Left cardiac atrium (tissue), 4 donors: ENCODE results near the gene FBXO5. TPM values are rescaled to one million over a fixed set of nuclear protein-coding genes. Genes with fewer than 3 reads are reported as not detected.
A peak's percentile ranks its signal among the peaks of the same experiment; 100 is the strongest.
"Not testable (repeated sequence)": the region's sequence is repeated elsewhere in the genome, so short reads cannot be mapped to it uniquely, and the experiment has no call there.

Experiments used
- ATAC-seq, 2 donors: fragments of 200-7000 bp; cut with Tn5 transposase; one replicate each; pipeline ENCODE4 v1.9.1; 2020; ENCODE audit warnings: mild to moderate bottlenecking in 2 of 2, moderate library complexity in 2 of 2
- DNase-seq: peaks from one replicate; pipeline ENCODE4 v3.0.0-alpha.2; 2020
- intact Hi-C, 2 donors: fragments of 100-400 bp; cut with DNase I; formaldehyde crosslinking; loops; one replicate each; pipeline versions ENCODE4 v1.14.1 to v1.15.1; 2022 to 2023
- total RNA-seq, 2 donors: library from RNA; stranded (reverse); fragmentation: NEBNext Ultra II Directional; extraction: Animal tissue kit (Norgen Biotek cat#: 25700); gene quantifications; one replicate each; pipeline ENCODE4 v1.2.1, GENCODE V29; 2021
- donor health status: DM: no; HTN: yes; CAD: no.
- donor health status: DM: no; HTN: yes; CAD: no; lungs with severe emphysema.
- donor health status: DM: yes; HTN: yes; CAD: no.
- donor health status: Dilated cardiomyopathy.

Gene FBXO5
- total RNA-seq, 2 donors from 2014 or later, result 2.7 to 3.1 TPM

DNA sequence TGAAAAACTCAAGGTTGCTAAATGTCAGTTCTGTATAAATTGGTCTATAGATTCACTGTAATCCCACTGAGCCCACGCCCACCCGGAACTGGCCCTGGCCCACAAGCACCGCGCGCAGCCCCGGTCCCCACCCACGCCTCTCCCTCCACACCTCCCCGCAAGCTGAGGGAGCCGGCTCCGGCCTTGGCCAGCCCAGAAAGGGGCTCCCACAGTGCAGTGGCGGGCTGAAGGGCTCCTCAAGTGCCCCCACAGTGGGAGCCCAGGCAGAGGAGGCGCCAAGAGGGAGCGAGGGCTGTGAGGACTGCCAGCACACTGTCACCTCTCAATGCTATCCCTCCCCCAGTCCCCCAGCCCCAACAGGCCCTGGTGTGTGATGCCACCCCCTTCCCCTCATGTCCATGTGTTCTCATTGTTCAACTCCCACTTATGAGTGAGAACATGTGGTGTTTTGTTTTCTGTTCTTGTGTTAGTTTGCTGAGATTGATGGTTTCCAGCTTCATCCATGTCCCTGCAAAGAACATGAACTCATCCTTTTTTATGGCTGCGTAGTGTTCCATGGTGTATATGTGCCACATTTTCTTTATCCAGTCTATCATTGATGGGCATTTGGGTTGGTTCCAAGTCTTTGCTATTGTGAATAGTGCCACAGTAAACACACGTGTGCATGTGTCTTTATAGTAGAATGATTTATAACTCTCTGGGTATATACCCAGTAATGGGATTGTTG, 16.5 kb downstream of the FBXO5 start:
- DNase-seq, intact Hi-C loops, ATAC-seq: not testable (repeated sequence)

DNA sequence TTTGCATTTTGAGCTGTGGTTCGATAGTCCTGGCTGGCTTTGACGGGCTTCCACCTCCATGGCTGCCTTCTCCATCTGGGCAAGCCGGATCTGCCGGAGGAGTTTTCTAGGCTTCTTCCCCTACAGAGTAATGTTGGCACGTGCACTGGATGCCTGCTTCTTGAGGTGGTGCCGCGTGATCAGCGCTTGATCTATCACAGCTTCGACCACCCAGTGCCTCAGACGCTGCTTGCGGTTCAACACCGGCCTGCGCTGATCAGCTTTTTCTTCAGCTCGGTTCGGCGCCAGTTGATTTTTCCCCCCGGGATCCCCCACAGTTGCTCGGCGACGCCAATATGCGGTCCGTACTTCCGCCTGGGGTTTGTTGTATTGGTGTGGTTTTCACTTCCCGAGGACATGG, 23.5 kb downstream of the FBXO5 start:
- intact Hi-C loops, result no loop called here
- ATAC-seq (no peak), DNase-seq (no peak)

DNA sequence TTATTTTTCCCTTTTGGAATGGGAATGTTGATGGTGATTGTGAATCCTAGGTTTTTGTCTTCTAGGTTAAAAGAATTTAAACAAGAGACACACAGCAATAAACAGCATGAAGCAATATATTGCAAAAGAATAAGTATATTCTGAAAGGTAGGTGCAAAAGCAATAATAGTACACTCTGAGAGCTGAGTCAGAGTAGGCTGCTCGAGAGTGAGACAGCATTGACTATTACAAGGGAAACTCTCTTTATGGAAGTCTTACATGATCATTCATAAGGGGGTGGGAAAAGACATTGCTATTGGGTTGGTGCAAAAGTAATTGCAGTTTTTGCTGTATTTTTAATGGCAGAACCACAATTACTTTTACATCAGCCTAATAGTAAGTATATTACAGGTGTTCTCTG, 25.0 kb downstream of the FBXO5 start:
- ATAC-seq (no peak), DNase-seq (no peak)
- intact Hi-C loops, result no loop called here

DNA sequence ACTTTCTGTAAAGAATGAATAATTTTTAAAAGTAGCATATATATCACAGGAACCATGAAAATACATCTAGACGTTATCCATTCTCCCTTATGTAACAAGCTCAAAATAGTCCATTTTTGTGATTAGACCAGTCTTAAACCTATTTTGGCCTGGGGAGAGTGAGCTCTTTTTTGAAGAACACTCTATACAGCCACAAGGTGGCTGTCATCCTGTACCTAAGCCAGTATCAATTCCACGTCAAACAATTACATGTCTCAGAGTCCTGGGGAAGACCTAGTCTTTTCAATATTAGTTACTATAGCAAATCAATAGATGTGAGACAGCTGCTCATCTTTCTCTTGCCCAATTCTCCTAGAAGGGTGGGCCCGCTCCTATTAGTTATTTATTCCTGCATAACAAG, 28.4 kb downstream of the FBXO5 start:
- DNase-seq, result no peak
- ATAC-seq, result no peak
- intact Hi-C loops, result loop anchor here in 1 of 2 donors (5.0 kb wide), 1 partner anchor 92 kb away; no protein-coding TSS in a partner anchor

DNA sequence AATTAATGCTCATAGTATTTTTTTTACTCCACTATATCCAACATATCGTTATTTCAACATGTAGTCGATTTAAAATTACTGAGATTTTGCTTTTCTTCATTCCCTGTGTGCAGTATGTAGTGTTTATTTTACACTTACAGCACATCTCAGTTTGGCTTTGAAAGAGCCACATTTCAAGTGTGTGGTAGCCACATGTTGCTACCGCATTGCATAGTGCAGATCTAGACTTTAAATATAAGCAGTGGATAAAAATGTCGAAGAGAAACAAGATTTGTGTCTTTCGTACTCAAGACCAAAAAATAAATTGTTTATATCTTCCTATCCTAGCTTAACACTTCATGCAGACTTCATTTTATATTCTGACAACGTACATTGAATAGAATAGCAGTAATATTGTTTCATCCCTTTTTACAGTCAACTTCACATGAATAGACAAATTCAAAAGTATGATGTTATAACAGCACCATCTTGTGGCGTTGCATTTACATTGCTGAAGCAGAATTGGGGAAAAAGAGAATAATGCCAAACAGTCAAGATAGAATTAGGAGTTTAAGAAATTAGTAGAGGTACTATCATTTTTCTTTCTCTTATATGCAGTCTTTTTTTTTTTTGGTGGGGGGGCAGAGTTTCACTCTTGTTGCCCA, 29.9 kb downstream of the FBXO5 start:
- ATAC-seq, result no peak
- intact Hi-C loops, result loop anchor here in 1 of 2 donors (5.0 kb wide), 1 partner anchor 91 kb away; no protein-coding TSS in a partner anchor
- DNase-seq, result no peak

DNA sequence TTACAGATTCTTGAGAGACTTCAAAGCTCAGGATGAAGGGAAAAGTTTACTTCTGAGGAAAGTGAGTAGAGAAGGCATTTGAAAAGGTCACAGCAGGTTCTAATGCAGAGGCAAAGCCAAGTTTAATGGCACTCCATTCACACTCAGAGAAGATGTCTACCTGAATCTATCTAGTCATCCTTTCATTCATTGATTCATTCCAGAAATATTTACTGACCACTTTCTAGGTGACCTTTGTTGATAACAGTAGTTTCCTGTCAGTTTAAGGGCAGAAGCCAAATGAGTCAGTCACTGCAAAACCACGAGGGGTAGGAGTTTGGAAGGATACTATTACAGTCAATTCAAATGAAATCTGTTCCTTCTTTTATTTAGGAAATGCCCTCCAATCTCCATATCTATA, 30.8 kb downstream of the FBXO5 start:
- no peak for ATAC-seq
- intact Hi-C loops, result loop anchor here in 1 of 2 donors (5.0 kb wide), 1 partner anchor 90 kb away; no protein-coding TSS in a partner anchor
- DNase-seq, result no peak

DNA sequence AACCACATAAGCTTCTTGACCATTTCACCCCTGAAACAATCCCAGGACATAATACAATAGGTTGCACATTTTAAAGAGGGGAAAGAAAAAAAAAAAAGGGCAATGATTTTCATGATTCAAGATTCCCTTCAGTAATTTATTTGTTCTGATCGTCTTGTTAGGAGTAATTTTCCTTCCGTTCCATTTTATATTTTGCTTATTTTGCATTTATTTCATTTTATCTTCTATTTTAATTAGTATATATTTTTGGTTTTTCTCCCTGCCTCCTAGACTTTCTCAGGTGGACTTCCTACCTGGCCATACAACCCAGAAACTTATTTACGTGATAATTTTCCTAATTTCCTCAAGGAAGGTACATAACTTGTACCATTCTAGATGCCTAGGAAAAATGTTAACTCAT, 32.6 kb downstream of the FBXO5 start:
- ATAC-seq, result no peak
- intact Hi-C loops, result loop anchor here in 1 of 2 donors (5.0 kb wide), 1 partner anchor 88 kb away; no protein-coding TSS in a partner anchor
- DNase-seq, result no peak

DNA sequence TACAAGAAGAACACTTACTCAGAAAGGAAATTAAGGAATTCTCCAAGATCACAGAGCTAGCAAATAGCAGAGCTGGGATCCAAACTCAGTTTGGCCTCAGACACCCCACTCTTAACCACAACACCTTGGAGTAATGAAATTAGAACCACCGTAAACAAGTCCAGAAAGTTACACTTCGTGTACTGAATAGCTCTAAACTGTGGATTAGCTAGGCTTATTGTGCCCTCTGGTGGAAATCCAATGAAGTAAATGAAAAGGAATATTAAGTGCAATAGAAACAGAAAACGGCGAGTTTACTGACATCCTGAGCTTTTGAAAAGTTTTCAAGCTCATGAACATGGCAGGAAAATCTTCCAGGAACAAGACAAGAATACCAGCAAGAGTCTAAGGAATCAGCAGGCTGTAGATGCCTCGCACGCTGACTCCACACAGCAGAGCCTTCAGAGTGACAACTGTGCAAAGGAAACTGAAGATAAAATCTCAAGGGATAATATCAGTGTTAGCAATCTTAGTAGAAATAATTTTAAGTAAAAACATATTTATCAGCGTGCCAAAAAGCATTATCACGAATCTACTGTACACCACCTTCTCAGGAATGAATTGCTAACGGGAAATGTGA, 34.6 kb downstream of the FBXO5 start:
- peak; percentile 57 to 69 for ATAC-seq
- no peak for DNase-seq
- intact Hi-C loops, result loop anchor here in 1 of 2 donors (2.0 to 5.0 kb wide), 2 partner anchors 83 to 396 kb away; no protein-coding TSS in a partner anchor

DNA sequence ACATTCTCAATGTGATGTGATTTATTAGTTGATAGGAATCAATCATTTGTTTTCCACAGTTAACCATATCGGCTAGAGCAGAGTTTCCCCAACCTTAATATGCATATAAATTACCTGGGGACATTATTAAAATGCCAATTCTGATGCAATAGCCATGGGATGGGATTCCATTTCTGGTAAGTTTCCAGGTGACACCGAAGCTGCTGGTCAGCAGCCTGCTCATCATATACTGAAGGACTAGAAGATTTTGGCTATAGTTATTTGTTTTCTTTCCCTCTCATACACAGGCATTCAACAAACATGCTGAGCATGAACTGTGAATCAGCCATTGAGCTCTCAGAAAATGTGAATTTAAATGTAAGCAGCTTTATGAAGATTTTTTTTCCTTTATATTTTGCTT, 35.8 kb downstream of the FBXO5 start:
- intact Hi-C loops, result loop anchor here in 1 of 2 donors (5.0 kb wide), 1 partner anchor 395 kb away; no protein-coding TSS in a partner anchor
- no peak for ATAC-seq
- DNase-seq, result no peak

DNA sequence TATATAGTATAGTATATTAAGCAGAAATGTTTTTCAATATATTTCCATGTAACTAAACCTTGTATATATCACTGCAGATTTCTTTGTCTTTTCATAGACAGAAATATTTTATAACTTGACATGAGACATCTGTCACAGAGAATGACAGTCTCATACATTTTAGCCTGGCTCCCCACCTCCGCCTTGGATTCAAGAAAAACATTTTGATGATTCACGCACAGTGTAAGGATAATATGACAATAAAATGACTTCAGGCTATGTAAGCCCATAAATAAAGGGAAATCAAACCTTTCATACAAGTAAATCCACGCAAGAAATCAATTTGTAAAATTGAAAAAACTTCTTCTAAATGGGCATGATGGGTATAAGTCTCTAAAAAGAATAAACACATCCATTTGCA, 36.4 kb downstream of the FBXO5 start:
- DNase-seq, result no peak
- no peak for ATAC-seq
- intact Hi-C loops, result loop anchor here in 1 of 2 donors (5.0 kb wide), 1 partner anchor 394 kb away; no protein-coding TSS in a partner anchor

DNA sequence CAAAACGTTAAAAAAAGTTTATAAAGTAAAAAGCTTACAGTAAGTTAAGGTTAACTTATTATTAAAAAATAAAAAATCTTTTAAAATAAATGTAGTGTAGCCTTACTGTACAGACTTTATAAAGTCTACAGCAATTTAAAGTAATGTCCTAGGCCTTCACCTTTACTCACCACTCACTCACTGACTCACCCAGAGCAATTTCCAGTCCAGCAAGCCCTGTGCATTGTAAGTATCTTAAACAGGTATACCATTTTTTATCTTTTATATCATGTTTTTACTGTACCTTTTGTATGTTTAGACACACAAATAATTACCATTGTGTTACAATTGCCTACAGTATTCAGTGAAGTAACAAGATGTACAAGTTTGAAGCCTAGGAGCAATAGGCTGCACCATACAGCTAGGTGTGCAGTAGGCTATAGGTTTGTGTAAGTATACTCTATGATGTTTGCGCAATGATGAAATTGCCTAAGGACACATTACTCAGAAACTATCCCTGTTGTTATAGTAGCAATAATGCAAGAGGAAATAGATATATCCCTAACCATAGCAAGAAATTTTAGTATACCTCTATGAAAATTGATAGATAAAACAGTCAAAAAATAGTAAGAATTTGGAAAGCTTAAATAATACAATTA, 39.5 kb downstream of the FBXO5 start:
- no peak for DNase-seq
- no peak for ATAC-seq
- intact Hi-C loops, result no loop called here

DNA sequence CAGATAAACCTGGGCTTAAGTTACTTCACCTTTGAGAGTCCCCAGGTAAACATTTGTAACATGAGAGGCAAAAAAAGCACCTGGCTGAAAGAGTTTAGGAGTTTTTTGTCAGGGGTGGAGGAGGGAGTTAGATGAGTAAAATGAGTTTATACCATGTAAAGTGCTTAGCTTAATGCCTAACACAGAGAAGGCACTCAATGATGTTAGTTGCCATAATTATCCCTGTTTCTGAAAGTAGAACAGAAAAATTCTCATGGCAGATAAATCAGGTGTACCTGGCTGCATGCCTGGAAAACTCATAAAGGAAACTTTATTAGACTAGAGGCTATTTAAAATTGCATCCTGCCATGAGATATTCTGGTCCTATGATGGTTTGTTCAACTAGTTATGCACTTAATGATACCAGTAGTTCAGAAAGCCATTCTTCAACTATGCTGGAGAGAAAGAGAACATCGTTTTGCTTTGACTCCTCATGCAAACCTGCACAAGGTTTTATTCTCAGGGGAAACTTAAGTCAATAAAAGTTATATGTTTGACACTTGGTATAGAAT, 40.4 kb downstream of the FBXO5 start:
- no peak for DNase-seq
- intact Hi-C loops, result no loop called here

DNA sequence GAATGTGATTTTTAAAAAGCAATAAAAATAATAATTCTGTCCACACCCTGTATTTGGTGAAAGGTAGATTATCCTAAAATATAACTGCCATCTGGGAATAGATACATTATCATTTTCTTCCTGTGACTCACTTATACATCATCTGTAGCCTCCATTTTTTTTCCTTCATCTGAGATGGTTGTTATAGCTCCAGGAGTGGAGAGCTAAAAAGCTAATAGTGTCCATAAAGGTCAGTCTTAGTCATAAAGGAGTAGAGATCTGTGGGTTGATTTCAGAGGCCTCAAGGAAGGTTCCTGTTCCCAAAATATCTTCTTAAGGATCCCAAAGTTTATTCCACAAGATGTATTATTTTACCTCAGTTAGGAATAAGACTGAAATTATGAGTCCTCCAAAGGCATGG, 41.1 kb downstream of the FBXO5 start:
- ATAC-seq, result no peak
- no peak for DNase-seq
- intact Hi-C loops, result no loop called here

More for the DNA sequence above, 40.4 kb downstream of the FBXO5 start:
- ATAC-seq, result no peak

DNA sequence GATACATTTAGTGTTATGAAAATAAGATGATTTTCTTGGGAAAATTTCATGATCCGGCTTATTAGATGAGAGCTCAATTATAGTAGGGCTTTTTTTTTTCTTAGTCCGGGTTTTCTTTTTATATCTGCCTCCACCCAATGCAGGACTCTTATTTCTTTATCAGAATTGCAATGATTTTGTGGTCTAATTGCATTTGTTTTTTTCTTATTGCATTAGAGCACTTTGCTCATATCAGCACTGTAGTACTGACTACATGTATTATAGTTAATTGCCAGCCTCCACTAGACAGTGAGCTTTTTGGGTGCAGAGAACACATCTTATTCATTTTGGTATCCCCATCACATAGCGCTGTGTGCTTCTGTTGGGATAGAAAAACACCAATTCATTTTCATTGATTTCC, 50.0 kb downstream of the FBXO5 start:
- no peak for ATAC-seq
- intact Hi-C loops, result no loop called here
- DNase-seq, result no peak

DNA sequence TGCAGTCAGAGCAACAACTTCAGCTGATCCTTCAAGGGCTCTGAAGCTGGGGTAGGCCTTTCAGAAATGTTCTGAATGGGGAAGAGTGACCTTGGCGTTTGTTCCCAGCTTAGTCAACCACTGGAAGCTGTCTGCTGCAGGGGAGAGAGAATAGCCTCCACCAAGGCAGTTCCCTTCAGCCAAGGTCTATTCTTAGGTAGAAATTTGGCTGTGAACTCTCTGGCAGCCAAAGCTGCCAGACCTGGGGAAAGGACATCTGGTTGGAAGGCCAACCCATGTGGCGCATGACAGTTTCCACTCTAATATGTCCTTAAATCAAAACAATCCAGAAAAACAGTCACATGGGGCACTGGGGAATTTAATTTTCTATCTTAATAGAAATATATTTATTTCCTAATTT, 60.1 kb downstream of the FBXO5 start:
- peak; percentile 56 to 82 for ATAC-seq
- no peak for DNase-seq
- intact Hi-C loops, result no loop called here
